GM12878 (cell line): ENCODE results near the gene NAP1L1. TPM values are rescaled to one million over a fixed set of nuclear protein-coding genes. Genes with fewer than 3 reads are reported as not detected.

Experiments used
- ATAC-seq: fragments of 200-7000 bp; cut with Tn5 transposase; 3 replicates; pipeline ENCODE4 v1.9.1; 2020; ENCODE audit warnings: mild to moderate bottlenecking, moderate library complexity
- BruUV-seq: library from RNA; stranded (reverse); fragments of 400-500 nt; replicated peaks from 2 replicates; lab custom pipeline; 2021; lab: Mats Ljungman, UMichigan
- CTCF ChIA-PET: fragments of 300-600 bp; sonication (Branson Sonifier 250); formaldehyde crosslinking; extraction: SDS; loops from one replicate; lab custom pipeline; 2021; ENCODE audit warnings: inconsistent platforms; lab: Yijun Ruan, JAX
- POLR2A ChIA-PET: fragments of 350-600 bp; formaldehyde crosslinking; extraction: SDS; loops from one replicate; lab custom pipeline; 2021; ENCODE audit warnings: inconsistent platforms; lab: Charles Lee
- RAD21 ChIA-PET: fragments of 300-600 bp; sonication (Branson Sonifier 250); formaldehyde crosslinking; loops from one replicate; lab custom pipeline; 2023; ENCODE audit warnings: antibody characterized with exemption; ENCODE audit not compliant: unreplicated experiment; lab: Charles Lee
- SMC1A ChIA-PET: fragments of 300-600 bp; sonication (Branson Sonifier 250); formaldehyde crosslinking; loops from one replicate; lab custom pipeline; 2023; ENCODE audit not compliant: unreplicated experiment, uncharacterized antibody; lab: Charles Lee
- DNase-seq: peaks from one replicate; pipeline ENCODE4 v3.0.0-alpha.2; 2011; ENCODE audit warnings: low read depth, low spot score
- FAIRE-seq: peaks from 3 replicates; lab custom pipeline; 2011; peaks lifted over from hg19 to GRCh38; lab: Jason Lieb, UNC
- H2AFZ ChIP-seq: 2 replicates; pipeline ENCODE4 v1.6.0; 2011; ENCODE audit warnings: low read depth, low read length, control low read depth; ENCODE audit not compliant: control insufficient read depth
- H3K27ac ChIP-seq: 2 replicates; pipeline ENCODE4 v1.5.1; 2011; ENCODE audit warnings: control low read depth; ENCODE audit not compliant: control insufficient read depth, insufficient read depth
- H3K27me3 ChIP-seq, 2 experiments: replicated peaks in 1 of 2; 2 replicates each; pipeline versions ENCODE4 v1.6.0 to v1.6.1; 2011; ENCODE audit warnings: low read length in 1 of 2; ENCODE audit not compliant: control insufficient read depth in 2 of 2, insufficient read depth in 2 of 2
- H3K36me3 ChIP-seq, 2 experiments: 2 replicates each; pipeline ENCODE4 v1.5.1; 2011; ENCODE audit warnings: low read length in 1 of 2; ENCODE audit not compliant: control insufficient read depth in 2 of 2, insufficient read depth in 2 of 2
- H3K4me1 ChIP-seq: 2 replicates; pipeline ENCODE4 v1.6.1; 2011; ENCODE audit warnings: mild to moderate bottlenecking, low read length, moderate library complexity, mixed read lengths; ENCODE audit not compliant: control insufficient read depth, insufficient read depth
- H3K4me2 ChIP-seq: 2 replicates; pipeline ENCODE4 v1.6.0; 2011; ENCODE audit warnings: control low read depth; ENCODE audit not compliant: control insufficient read depth, insufficient read depth
- H3K4me3 ChIP-seq: fragments of 200-600 bp; sonication (generic); 2 replicates; pipeline ENCODE4 v1.5.1; 2016
- H3K79me2 ChIP-seq: 2 replicates; pipeline ENCODE4 v1.6.0; 2011; ENCODE audit warnings: low read length; ENCODE audit not compliant: control insufficient read depth, insufficient read depth
- H3K9ac ChIP-seq: 2 replicates; pipeline ENCODE4 v1.8.0; 2011; ENCODE audit warnings: low read length, control low read depth, mixed read lengths; ENCODE audit not compliant: control insufficient read depth, insufficient read depth
- H3K9me3 ChIP-seq: replicated peaks from 3 replicates; pipeline ENCODE4 v1.5.1; 2011; ENCODE audit warnings: mild to moderate bottlenecking, low read length; ENCODE audit not compliant: control insufficient read depth, insufficient read depth
- H4K20me1 ChIP-seq: 2 replicates; pipeline ENCODE4 v1.6.0; 2011; ENCODE audit not compliant: control insufficient read depth, insufficient read depth
- CTCF ChIP-seq, 3 experiments: IDR thresholded peaks in 2 of 3; conservative IDR thresholded peaks in 1 of 3; 2 replicates each; pipeline ENCODE4 v1.5.1; 2011; ENCODE audit warnings: low read depth in 3 of 3, low read length in 3 of 3, mild to moderate bottlenecking in 3 of 3, control low read depth in 2 of 3, moderate library complexity in 2 of 3, inconsistent platforms in 1 of 3, mixed read lengths in 1 of 3; ENCODE audit not compliant: control insufficient read depth in 2 of 3, insufficient read depth in 1 of 3; ENCODE audit errors: extremely low read depth in 1 of 3
- DPF2 ChIP-seq: fragments of 450-650 bp; IDR thresholded peaks from 2 replicates; pipeline ENCODE4 v1.6.1; 2017; ENCODE audit warnings: mild to moderate bottlenecking
- MEF2B ChIP-seq: fragments of 450-650 bp; IDR thresholded peaks from 2 replicates; pipeline ENCODE4 v1.6.1; 2018; ENCODE audit warnings: mild to moderate bottlenecking, moderate library complexity; ENCODE audit not compliant: partially characterized antibody, poor library complexity, severe bottlenecking
- RCOR1 ChIP-seq: conservative IDR thresholded peaks from 2 replicates; pipeline ENCODE4 v1.6.1; 2012; ENCODE audit warnings: low read depth, low read length, improper control_type of control experiment
- WGBS: methylation state at CpG from one replicate; pipeline ENCODE4 v1.1.6; 2016; ENCODE audit warnings: low lambda C conversion rate; ENCODE audit not compliant: insufficient replicate concordance, insufficient coverage; ENCODE audit errors: missing lambda C conversion rate; 5-methylcytosine and 5-hydroxymethylcytosine counted together
- in situ Hi-C: fragments of 300-500 bp; cut with MboI; formaldehyde crosslinking; loops from 9 replicates; pipeline ENCODE4 v1.14.3; 2018; ENCODE audit warnings: mixed read lengths
- intact Hi-C: fragments of 100-400 bp; cut with micrococcal nuclease; formaldehyde crosslinking; loops from one replicate; pipeline ENCODE4 v1.14.2; 2022; ENCODE audit not compliant: unreplicated experiment
- polyA plus RNA-seq, 11 experiments: library from polyadenylated mRNA; depleted of rRNA in 4 of 11; unstranded in 6 of 11; stranded (reverse) in 5 of 11; fragments of >200 nt; fragmentation: Nextera tagmentation in 4 of 11; fragmentation: Illumina TruSeq in 1 of 11; extraction: Ambion mirVana in 4 of 11; extraction: Trizol in 1 of 11; gene quantifications; 1 replicate in 1 of 11; 2 replicates in 10 of 11; pipeline versions ENCODE4 v1.2.1 to v1.2.3, GENCODE V29; 2011 to 2016; ENCODE audit warnings: inconsistent platforms in 2 of 11, missing spikeins in 2 of 11, low read depth in 1 of 11
- total RNA-seq, 4 experiments: library from RNA; depleted of rRNA in 3 of 4; stranded (reverse); fragments of >200 nt in 3 of 4; fragmentation: Illumina TruSeq in 1 of 4; extraction: Trizol in 1 of 4; gene quantifications; 2 replicates each; pipeline versions ENCODE4 v1.2.1 to v1.2.3, GENCODE V29; 2013 to 2021

The NAP1L1 gene
- total and polyA plus RNA-seq, 10 of the 15 experiments (the other 5 are each of a cell fraction or from before 2014, with no cell fraction given): 256 to 1,036 (median 536) TPM

GRCh38 chr12:75991753-75992152 lies 92.7 kb downstream of the NAP1L1 start:
- Histone ChIP-seq H3K4me3 (no peak overlapping the region), H3K79me2 (no peaks in the 10 kb centered on the region), H3K9ac (no peak overlapping the region), H3K36me3 (no peaks in the 10 kb centered on the region), H3K4me2 (no peak overlapping the region), H3K27me3 (no peaks in the 10 kb centered on the region; a peak in 1 of 4 replicates), H2AFZ (no peak overlapping the region), H3K4me1 (no peaks in the 10 kb centered on the region), H4K20me1 (no peaks in the 10 kb centered on the region), H3K27ac (no peak overlapping the region), H3K9me3 (no peaks in the 10 kb centered on the region)
- ChIA-PET SMC1A (interaction anchor here (0.6 to 1.9 kb wide), 9 partner anchors 11 to 188 kb away, joined by 3 to 9 read pairs (median 3); no protein-coding TSS in a partner anchor), CTCF (interaction anchor here (0.6 to 0.7 kb wide), 2 partner anchors 41 to 45 kb away, joined by 3 read pairs; no protein-coding TSS in a partner anchor), POLR2A (no interaction called here), RAD21 (interaction anchor here (1.1 kb wide), 1 partner anchor 36 kb away, joined by 4 read pairs; no protein-coding TSS in a partner anchor)
- ATAC-seq (no peak), DNase-seq (no peak), FAIRE-seq (no peak)
- BruUV-seq: no TSS peak
- TF ChIP-seq CTCF (IDR thresholded peaks at IDR 0.05 in 2 of 3, conservative IDR thresholded peaks at IDR 0.05 in 1 of 3; ENCODE audit: control insufficient read depth in 2 of 3, extremely low read depth in 1 of 3, insufficient read depth in 1 of 3, low read depth in 3 of 3, low read length in 3 of 3): no peak
- TF ChIP-seq RCOR1: no peak
- no peak for TF ChIP-seq MEF2B
- no peak for TF ChIP-seq DPF2
- intact Hi-C loops: no loop called here
- WGBS: 18% methylated on average over 5 of the region's 5 CpGs
- in situ Hi-C loops: no loop called here
